HEK293 (cell line): Measurements from ENCODE around the gene LRRC74A.

ENCODE experiments used
- CTCF ChIA-PET: fragments of 350-600 bp; formaldehyde crosslinking; extraction: SDS; loops from one replicate; lab custom pipeline; 2021; ENCODE audit warnings: antibody characterized with exemption; lab: Yijun Ruan, JAX
- POLR2A ChIA-PET: fragments of 300-600 bp; formaldehyde crosslinking; extraction: SDS; loops from one replicate; lab custom pipeline; 2020; ENCODE audit warnings: antibody characterized with exemption, inconsistent platforms; lab: Yijun Ruan, JAX
- H3K27ac ChIP-seq: fragments of 200-500 bp; sonication (Bioruptor generic); 2 replicates; pipeline ENCODE4 v1.5.1; 2014; ENCODE audit warnings: low read depth, low read length, control low read depth, inconsistent platforms; ENCODE audit errors: extremely low read depth
- H3K36me3 ChIP-seq, 2 experiments: fragments of 200-500 bp in 1 of 2; sonication (Bioruptor generic) in 1 of 2; 1 replicate in 1 of 2; 2 replicates in 1 of 2; pipeline ENCODE4 v1.5.1; 2014 to 2017; ENCODE audit warnings: inconsistent platforms in 2 of 2, low read length in 2 of 2; ENCODE audit not compliant: control insufficient read depth in 2 of 2, insufficient read depth in 1 of 2
- H3K4me1 ChIP-seq: fragments of 200-500 bp; sonication (Bioruptor generic); 2 replicates; pipeline ENCODE4 v1.5.1; 2014; ENCODE audit warnings: mild to moderate bottlenecking, low read length, inconsistent platforms; ENCODE audit not compliant: control insufficient read depth, insufficient read depth
- H3K4me3 ChIP-seq: 2 replicates; pipeline ENCODE4 v1.5.1; 2011; ENCODE audit warnings: low read depth, mild to moderate bottlenecking, control low read depth, low read length, moderate library complexity
- H3K9me3 ChIP-seq: fragments of 200-500 bp; sonication (Bioruptor generic); 2 replicates; pipeline ENCODE4 v1.5.1; 2014; ENCODE audit warnings: low read depth, low read length, inconsistent platforms; ENCODE audit not compliant: control insufficient read depth, insufficient read depth
- HOXA7 ChIP-seq: sonication (generic); formaldehyde crosslinking; IDR thresholded peaks from 2 replicates; pipeline ENCODE4 v1.8.1; 2022; ENCODE audit warnings: missing genetic modification reagents, borderline replicate concordance
- IKZF3 ChIP-seq: fragments of 450-650 bp; IDR thresholded peaks from 2 replicates; pipeline ENCODE4 v1.5.0; 2018; ENCODE audit warnings: missing biosample characterization, mild to moderate bottlenecking, missing genetic modification characterization, moderate library complexity
- KLF7 ChIP-seq: fragments of 450-650 bp; formaldehyde crosslinking; IDR thresholded peaks from 2 replicates; pipeline ENCODE4 v1.5.1; 2016; ENCODE audit warnings: missing biosample characterization, missing genetic modification characterization, borderline replicate concordance
- KLF8 ChIP-seq: fragments of 450-650 bp; formaldehyde crosslinking; IDR thresholded peaks from 2 replicates; pipeline ENCODE4 v1.5.1; 2016; ENCODE audit warnings: missing biosample characterization, missing genetic modification characterization
- ZBTB44 ChIP-seq: fragments of 450-650 bp; IDR thresholded peaks from 2 replicates; pipeline ENCODE4 v1.5.1; 2018; ENCODE audit warnings: missing biosample characterization, mild to moderate bottlenecking, missing genetic modification characterization
- ZBTB8A ChIP-seq: fragments of 450-650 bp; formaldehyde crosslinking; IDR thresholded peaks from 2 replicates; pipeline ENCODE4 v1.5.1; 2016; ENCODE audit warnings: missing biosample characterization, missing genetic modification characterization
- ZFP3 ChIP-seq: fragments of 450-650 bp; formaldehyde crosslinking; IDR thresholded peaks from 2 replicates; pipeline ENCODE4 v1.5.1; 2016; ENCODE audit warnings: low read depth, missing biosample characterization, missing genetic modification characterization
- ZFP41 ChIP-seq: fragments of 450-650 bp; formaldehyde crosslinking; IDR thresholded peaks from 2 replicates; pipeline ENCODE4 v1.5.1; 2016; ENCODE audit warnings: missing biosample characterization, missing genetic modification characterization, borderline replicate concordance
- ZNF223 ChIP-seq: fragments of 450-650 bp; formaldehyde crosslinking; IDR thresholded peaks from 2 replicates; pipeline ENCODE4 v1.5.1; 2016; ENCODE audit warnings: missing biosample characterization, missing genetic modification characterization
- ZNF274 ChIP-seq, 2 experiments: fragments of 200-500 bp in 1 of 2; fragments of 450-650 bp in 1 of 2; sonication (Bioruptor generic) in 1 of 2; formaldehyde crosslinking in 1 of 2; IDR thresholded peaks; 2 replicates each; pipeline versions ENCODE4 v1.5.1 to v1.6.1; 2014 to 2016; ENCODE audit warnings: borderline replicate concordance in 1 of 2, inconsistent platforms in 1 of 2, low read length in 1 of 2, missing biosample characterization in 1 of 2, missing genetic modification characterization in 1 of 2
- ZNF426 ChIP-seq: fragments of 450-650 bp; formaldehyde crosslinking; IDR thresholded peaks from 2 replicates; pipeline ENCODE4 v1.5.1; 2017; ENCODE audit warnings: missing biosample characterization, missing genetic modification characterization, mild to moderate bottlenecking, inconsistent platforms, moderate library complexity
- ZNF449 ChIP-seq: fragments of 450-650 bp; formaldehyde crosslinking; IDR thresholded peaks from 2 replicates; pipeline ENCODE4 v1.5.1; 2017; ENCODE audit warnings: missing biosample characterization, mild to moderate bottlenecking, missing genetic modification characterization, moderate library complexity
- ZNF530 ChIP-seq: fragments of 450-650 bp; formaldehyde crosslinking; IDR thresholded peaks from 2 replicates; pipeline ENCODE4 v1.5.1; 2016; ENCODE audit warnings: low read depth, missing biosample characterization, missing genetic modification characterization
- ZNF580 ChIP-seq: fragments of 450-650 bp; formaldehyde crosslinking; IDR thresholded peaks from 2 replicates; pipeline ENCODE4 v1.5.1; 2016; ENCODE audit warnings: missing biosample characterization, missing genetic modification characterization
- ZNF692 ChIP-seq: fragments of 450-650 bp; formaldehyde crosslinking; IDR thresholded peaks from 2 replicates; pipeline ENCODE4 v1.5.1; 2016; ENCODE audit warnings: missing biosample characterization, missing genetic modification characterization
- ZNF792 ChIP-seq: fragments of 450-650 bp; formaldehyde crosslinking; IDR thresholded peaks from 2 replicates; pipeline ENCODE4 v1.5.1; 2016; ENCODE audit warnings: missing biosample characterization, missing genetic modification characterization

LRRC74A gene

GRCh38 chr14:76784881-76785280, 41.3 kb upstream of the LRRC74A start (continued):
- TF ChIP-seq ZNF580 (tag by site-specific recombination) (no peak), ZNF449 (no peak), ZNF530 (tag by site-specific recombination) (no peak)

GRCh38 chr14:76786601-76787000, 39.6 kb upstream of the LRRC74A start:
- H3K4me1 ChIP-seq: no peaks in the 10 kb centered on the region
- no peak for TF ChIP-seq ZNF223 (tag by site-specific recombination)
- no peak for TF ChIP-seq ZNF792 (tag by site-specific recombination)
- TF ChIP-seq ZNF274 (IDR thresholded peaks at IDR 0.05; ENCODE audit: low read length): no peak
- TF ChIP-seq ZNF274 (tag by site-specific recombination; IDR thresholded peaks at IDR 0.05; ENCODE audit: borderline replicate concordance): no peak
- no peak for TF ChIP-seq HOXA7 (CRISPR knock-in tag)
- no peak for TF ChIP-seq KLF8
- no peak for TF ChIP-seq ZNF426 (tag by site-specific recombination)
- TF ChIP-seq ZBTB44 (tag by site-specific recombination): no peak
- TF ChIP-seq ZFP41 (tag by site-specific recombination): no peak
- no peak for TF ChIP-seq ZBTB8A (tag by site-specific recombination)
- no peak for TF ChIP-seq ZNF692 (tag by site-specific recombination)
- no peak for TF ChIP-seq KLF7 (tag by site-specific recombination)
- TF ChIP-seq, all 188 proteins: peak for 0
- H3K36me3 ChIP-seq: peaks cover 24 to 91% of the 10 kb centered on the region in 2 experiments
- CTCF ChIA-PET: interaction anchor here (4.6 kb wide), 1 partner anchor 76 kb away, joined by 77 read pairs; no protein-coding TSS in a partner anchor
- no peak overlapping the region for H3K27ac ChIP-seq
- H3K9me3 ChIP-seq: no peaks in the 10 kb centered on the region
- POLR2A ChIA-PET: no interaction called here
- H3K4me3 ChIP-seq: no peak overlapping the region

DNA sequence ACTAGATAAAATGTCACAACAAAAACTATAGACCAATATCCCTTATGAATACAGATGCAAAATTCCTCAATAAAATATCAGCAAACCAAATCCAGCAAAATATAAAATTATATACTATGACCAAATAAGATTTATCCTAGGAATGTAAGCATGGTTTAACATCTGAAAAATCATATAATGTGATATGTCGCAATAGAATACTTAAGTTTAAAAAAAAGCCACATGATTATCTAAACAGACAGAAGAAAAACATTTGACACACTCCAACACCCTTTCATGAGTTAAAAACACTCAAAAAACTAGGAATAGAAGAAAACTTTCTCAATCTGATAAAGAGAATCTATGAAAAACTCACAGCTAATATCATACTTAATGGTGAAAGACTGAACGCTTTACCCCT, 33.8 kb upstream of the LRRC74A start:
- no peak overlapping the region for H3K4me3 ChIP-seq
- TF ChIP-seq ZFP3 (tag by site-specific recombination) (no peak), IKZF3 (tag by site-specific recombination) (no peak)
- TF ChIP-seq, all 188 proteins: peak for 0
- H3K27ac ChIP-seq: no peak overlapping the region
- H3K4me1 ChIP-seq: no peaks in the 10 kb centered on the region
- ChIA-PET POLR2A (no interaction called here), CTCF (no interaction called here)
- H3K9me3 ChIP-seq: no peaks in the 10 kb centered on the region
- peaks cover 48 to 75% of the 10 kb centered on the region in 2 experiments for H3K36me3 ChIP-seq
